AG04449 (cell line): ENCODE measurements around the gene KCNJ6.

Experiments
- CTCF ChIA-PET: fragments of 350-600 bp; formaldehyde crosslinking; extraction: SDS; loops from one replicate; lab custom pipeline; 2021; ENCODE audit warnings: antibody characterized with exemption; lab: Yijun Ruan, JAX
- POLR2A ChIA-PET: fragments of 400-600, 350-600 bp; formaldehyde crosslinking; extraction: SDS; loops from one replicate; lab custom pipeline; 2020; ENCODE audit warnings: antibody characterized with exemption, inconsistent platforms; lab: Yijun Ruan, JAX
- DNase-seq: peaks from one replicate; pipeline ENCODE4 v3.0.0-alpha.2; 2010; ENCODE audit warnings: low read depth, low spot score
- H3K4me3 ChIP-seq: 2 replicates; pipeline ENCODE4 v1.5.1; 2011; ENCODE audit warnings: low read depth, mild to moderate bottlenecking, control low read depth, low read length
- TF ChIP-seq, protein P1 (sequence below): IDR thresholded peaks from one replicate; pipeline ENCODE4 v1.5.1; 2011; ENCODE audit warnings: mild to moderate bottlenecking, moderate library complexity, low read length, control low read depth, inconsistent platforms; ENCODE audit not compliant: insufficient read depth; ENCODE audit errors: missing control alignments

The KCNJ6 gene

DNA sequence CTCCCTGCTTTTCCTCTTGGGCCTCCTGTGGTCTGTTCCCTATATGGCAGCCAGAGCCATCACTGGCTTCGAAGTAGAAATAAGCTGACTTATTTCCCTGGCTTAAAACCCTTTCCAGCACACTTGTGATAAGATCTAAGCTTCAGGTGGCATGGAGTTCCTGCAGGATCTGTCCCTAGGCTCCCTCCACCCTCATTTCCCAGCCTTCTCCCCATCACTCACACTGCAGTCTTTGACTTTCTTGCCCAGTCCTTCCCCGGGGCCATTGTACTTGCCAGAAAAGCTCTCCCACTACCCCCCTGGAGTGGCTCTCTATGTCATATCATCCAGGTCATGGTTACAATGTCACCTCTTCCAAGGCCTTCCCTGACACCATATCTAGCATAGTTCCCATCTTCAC, 55.8 kb downstream of the KCNJ6 start:
- no peak for DNase-seq
- CTCF ChIA-PET, result interaction anchor here (1.0 kb wide), 1 partner anchor 186 kb away, joined by 4 read pairs; no protein-coding TSS in a partner anchor
- no peak overlapping the region for H3K4me3 ChIP-seq
- POLR2A ChIA-PET, result no interaction called here
- TF ChIP-seq, protein P1, sequence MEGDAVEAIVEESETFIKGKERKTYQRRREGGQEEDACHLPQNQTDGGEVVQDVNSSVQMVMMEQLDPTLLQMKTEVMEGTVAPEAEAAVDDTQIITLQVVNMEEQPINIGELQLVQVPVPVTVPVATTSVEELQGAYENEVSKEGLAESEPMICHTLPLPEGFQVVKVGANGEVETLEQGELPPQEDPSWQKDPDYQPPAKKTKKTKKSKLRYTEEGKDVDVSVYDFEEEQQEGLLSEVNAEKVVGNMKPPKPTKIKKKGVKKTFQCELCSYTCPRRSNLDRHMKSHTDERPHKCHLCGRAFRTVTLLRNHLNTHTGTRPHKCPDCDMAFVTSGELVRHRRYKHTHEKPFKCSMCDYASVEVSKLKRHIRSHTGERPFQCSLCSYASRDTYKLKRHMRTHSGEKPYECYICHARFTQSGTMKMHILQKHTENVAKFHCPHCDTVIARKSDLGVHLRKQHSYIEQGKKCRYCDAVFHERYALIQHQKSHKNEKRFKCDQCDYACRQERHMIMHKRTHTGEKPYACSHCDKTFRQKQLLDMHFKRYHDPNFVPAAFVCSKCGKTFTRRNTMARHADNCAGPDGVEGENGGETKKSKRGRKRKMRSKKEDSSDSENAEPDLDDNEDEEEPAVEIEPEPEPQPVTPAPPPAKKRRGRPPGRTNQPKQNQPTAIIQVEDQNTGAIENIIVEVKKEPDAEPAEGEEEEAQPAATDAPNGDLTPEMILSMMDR, result no peak

DNA sequence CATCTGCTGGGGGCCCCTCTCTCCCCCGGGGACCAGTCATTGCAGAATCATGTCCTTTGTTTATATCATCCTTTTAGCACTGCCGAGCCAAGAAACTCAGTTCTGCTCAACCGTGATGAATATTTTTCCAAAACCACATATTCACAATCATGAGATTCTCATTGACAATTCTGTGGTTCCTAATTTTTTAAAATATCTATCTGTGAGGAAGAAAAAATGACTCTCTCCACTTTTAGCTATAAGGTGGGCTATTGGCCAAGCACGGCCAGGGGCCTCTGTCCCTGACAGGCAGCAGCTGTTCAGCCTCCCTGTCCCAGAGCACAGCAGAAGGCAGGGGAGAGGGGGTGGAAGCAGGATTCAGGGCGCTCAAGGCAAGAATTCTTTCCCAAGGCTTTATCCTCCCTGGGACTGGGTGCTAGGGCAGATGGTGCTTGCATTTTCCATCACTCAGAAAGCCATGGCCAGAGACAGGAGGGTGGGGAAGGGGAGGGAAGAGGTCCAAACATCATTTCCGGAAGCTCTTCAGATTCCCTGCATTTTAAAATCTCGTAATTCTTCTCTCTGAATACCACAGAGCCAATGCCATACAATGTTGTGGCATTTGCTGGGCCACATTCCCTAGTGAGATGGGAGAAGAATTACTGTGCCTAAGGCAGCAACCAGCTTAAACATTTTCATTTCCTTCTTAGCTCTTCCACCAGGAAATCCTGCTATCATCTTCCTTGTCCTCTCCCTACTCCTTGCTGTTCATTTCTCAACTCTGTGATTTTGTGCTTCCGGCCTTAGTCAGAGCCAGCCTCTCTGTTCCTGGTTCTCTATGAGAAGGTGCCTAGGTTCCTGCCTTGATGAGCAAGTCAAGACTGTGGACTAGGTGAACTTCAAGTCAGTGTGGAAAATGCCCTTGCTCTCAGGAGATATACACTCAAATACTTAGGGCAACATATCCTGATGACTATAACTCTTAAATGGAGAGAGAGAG, 60.3 kb downstream of the KCNJ6 start:
- POLR2A ChIA-PET, result no interaction called here
- H3K4me3 ChIP-seq, result peak overlapping the region; percentile 13; the same call in 1 of the 2 replicates
- DNase-seq, result peak; percentile 51
- CTCF ChIA-PET, result interaction anchor here (0.6 to 1.0 kb wide), 3 partner anchors 18 to 61 kb away, joined by 3 read pairs; partner anchors contain the start of gene KCNJ6
- TF ChIP-seq, protein P1, result no peak

DNA sequence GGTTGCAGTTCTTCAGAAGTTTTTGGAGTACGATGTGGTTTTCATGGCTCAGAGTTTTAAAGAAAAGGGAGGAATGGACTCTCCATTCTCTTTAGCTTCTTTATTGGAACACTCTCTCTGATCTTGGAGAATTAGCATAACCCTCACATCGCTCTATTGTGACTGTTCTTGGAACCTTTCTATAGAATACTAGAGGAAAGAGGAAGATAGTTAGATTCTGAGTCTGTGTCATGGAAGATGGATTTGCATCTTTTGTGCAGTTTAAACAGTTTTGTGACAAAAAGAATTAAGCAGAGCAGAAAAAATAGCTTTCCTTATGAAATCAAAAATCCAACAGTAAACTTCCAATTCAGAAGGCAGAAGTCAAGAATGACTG, 61.0 kb downstream of the KCNJ6 start:
- no peak overlapping the region for H3K4me3 ChIP-seq
- TF ChIP-seq, protein P1, result no peak
- DNase-seq, result no peak
- POLR2A ChIA-PET, result no interaction called here
- CTCF ChIA-PET, result interaction anchor here (0.6 to 0.8 kb wide), 2 partner anchors 60 to 61 kb away, joined by 3 read pairs; partner anchors contain the start of gene KCNJ6

DNA sequence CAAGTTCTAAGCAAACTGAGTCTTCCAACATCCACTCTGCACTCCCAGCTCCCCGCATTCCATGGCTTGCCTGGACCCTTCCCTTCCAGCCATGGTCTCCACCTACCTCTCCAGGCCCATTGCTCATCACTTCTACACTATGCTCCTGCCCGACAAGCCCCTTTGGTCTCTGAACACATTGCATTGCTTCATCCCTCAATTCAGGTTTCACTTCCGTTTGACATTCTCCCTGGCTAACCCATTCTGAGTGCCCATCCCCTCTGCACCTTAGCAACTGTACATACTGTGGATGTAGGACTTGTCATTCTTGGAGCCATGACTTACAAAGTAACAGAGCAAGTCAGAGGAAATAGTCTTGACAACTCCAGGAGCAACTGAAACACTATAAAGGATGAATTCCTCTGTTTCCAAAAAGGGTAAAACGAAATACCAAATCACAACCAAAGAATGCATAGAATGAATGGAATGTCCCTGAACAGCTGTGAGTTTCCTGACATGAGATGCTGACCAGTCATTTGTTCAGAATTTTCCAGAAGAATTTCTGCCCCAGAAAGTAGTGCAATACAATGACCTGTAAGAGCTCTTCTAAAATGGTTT, 66.7 kb downstream of the KCNJ6 start:
- peak; percentile 63 for DNase-seq
- ChIA-PET POLR2A (interaction anchor here (0.7 to 1.7 kb wide), 3 partner anchors 27 to 1843 kb away, joined by 3 to 4 read pairs (median 3); no protein-coding TSS in a partner anchor), CTCF (interaction anchor here (1.6 kb wide), 1 partner anchor 16 kb away, joined by 3 read pairs; no protein-coding TSS in a partner anchor)
- TF ChIP-seq, protein P1, result no peak
- no peak overlapping the region for H3K4me3 ChIP-seq

DNA sequence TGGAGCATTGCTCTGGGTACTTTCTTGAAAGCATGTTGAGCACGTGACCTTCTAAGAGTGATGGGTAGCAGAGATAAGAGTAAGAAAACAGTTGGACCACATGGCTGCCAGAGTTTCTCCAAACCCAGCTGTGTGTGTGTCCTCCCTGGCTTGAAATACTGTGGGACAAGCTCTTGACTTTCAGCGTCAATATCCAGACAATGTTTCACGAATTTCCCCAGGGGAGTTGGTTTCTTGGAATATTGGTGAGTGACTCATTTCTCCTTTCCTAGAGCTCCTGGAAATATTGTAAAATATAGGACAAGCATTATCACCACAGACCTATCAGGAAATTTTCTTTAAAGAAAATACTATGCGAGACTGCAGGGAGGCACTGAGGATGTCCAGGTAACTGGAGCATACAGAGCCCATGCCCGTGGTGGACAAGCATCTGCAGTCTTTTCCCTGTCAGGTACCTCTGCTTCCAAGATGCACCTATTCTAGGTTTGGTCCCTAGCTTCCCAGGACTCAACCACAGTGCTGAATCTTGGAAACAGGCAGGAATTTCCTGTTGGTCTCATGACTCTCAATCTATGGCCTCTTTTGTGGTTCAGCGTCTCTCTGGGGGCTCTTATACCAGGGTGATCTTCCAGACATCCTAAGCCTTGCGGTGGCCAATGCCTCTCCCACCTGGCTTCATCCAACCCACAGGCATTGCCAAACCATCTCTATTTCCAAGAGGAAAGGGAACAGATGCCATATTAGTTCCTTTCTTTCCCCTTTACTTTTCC, 67.4 kb downstream of the KCNJ6 start:
- DNase-seq, result no peak
- ChIA-PET CTCF (no interaction called here), POLR2A (interaction anchor here (0.7 to 1.7 kb wide), 2 partner anchors 28 to 30 kb away, joined by 3 to 4 read pairs; no protein-coding TSS in a partner anchor)
- no peak overlapping the region for H3K4me3 ChIP-seq
- TF ChIP-seq, protein P1, result no peak
